CD4-positive, alpha-beta T cell (primary cell): ENCODE data around the gene IL34. TPM values are rescaled to one million over a fixed set of nuclear protein-coding genes. Genes with fewer than 3 reads are reported as not detected.
A peak's percentile ranks its signal among the peaks of the same experiment; 100 is the strongest.

Source experiments
- ATAC-seq: fragments of 200-7000 bp; cut with Tn5 transposase; one replicate; pipeline ENCODE4 v1.10.0; 2022; ENCODE audit warnings: mild to moderate bottlenecking; ENCODE audit not compliant: poor library complexity
- CTCF ChIA-PET: fragments of 350-600 bp; sonication (Branson Sonifier 250); formaldehyde crosslinking; loops from one replicate; lab custom pipeline; 2021; ENCODE audit warnings: antibody characterized with exemption, inconsistent platforms; lab: Charles Lee
- POLR2A ChIA-PET: fragments of 350-600 bp; sonication (Branson Sonifier 250); formaldehyde crosslinking; loops from one replicate; lab custom pipeline; 2021; ENCODE audit warnings: antibody characterized with exemption, inconsistent platforms; lab: Charles Lee
- DNase-seq, 14 experiments: peaks; one replicate each; pipeline ENCODE4 v3.0.0-alpha.2; 2013 to 2020; ENCODE audit warnings: mixed read lengths in 2 of 14
- H3K27ac ChIP-seq, 2 donors: one replicate each; pipeline versions ENCODE4 v1.5.1 to v1.7.0; 2013; ENCODE audit warnings: low read length in 2 of 2, low read depth in 1 of 2, mild to moderate bottlenecking in 1 of 2
- H3K27me3 ChIP-seq, 2 experiments: 1 replicate in 1 of 2; 2 replicates in 1 of 2; pipeline versions ENCODE4 v1.6.1 to v1.7.0; 2013; ENCODE audit warnings: low read length in 2 of 2, control low read depth in 1 of 2, mild to moderate bottlenecking in 1 of 2, moderate library complexity in 1 of 2; ENCODE audit not compliant: insufficient read depth in 2 of 2, control insufficient read depth in 1 of 2
- H3K36me3 ChIP-seq: one replicate; pipeline ENCODE4 v1.6.1; 2013; ENCODE audit warnings: low read length, control low read depth; ENCODE audit not compliant: insufficient read depth
- H3K4me1 ChIP-seq: one replicate; pipeline ENCODE4 v1.6.1; 2013; ENCODE audit warnings: low read length, control low read depth; ENCODE audit not compliant: insufficient read depth
- H3K4me3 ChIP-seq: one replicate; pipeline ENCODE4 v1.5.1; 2013; ENCODE audit warnings: mild to moderate bottlenecking, low read length, moderate library complexity
- H3K9me3 ChIP-seq, 2 experiments: 1 replicate in 1 of 2; 2 replicates in 1 of 2; pipeline versions ENCODE4 v1.6.1 to v1.7.0; 2013; ENCODE audit warnings: low read length in 2 of 2, mild to moderate bottlenecking in 2 of 2, control low read depth in 1 of 2, moderate library complexity in 1 of 2; ENCODE audit not compliant: control insufficient read depth in 1 of 2, insufficient read depth in 1 of 2
- H3K27ac Mint-ChIP-seq: one replicate; pipeline ENCODE4 v1.8.0; 2020; ENCODE audit warnings: mixed read lengths
- H3K27me3 Mint-ChIP-seq: one replicate; pipeline ENCODE4 v1.8.0; 2021; ENCODE audit warnings: mixed read lengths
- H3K36me3 Mint-ChIP-seq: one replicate; pipeline ENCODE4 v1.8.0; 2021; ENCODE audit warnings: low read depth, mixed read lengths
- H3K4me1 Mint-ChIP-seq: one replicate; pipeline ENCODE4 v1.8.0; 2021; ENCODE audit warnings: low read depth, mixed read lengths
- H3K4me3 Mint-ChIP-seq: one replicate; pipeline ENCODE4 v1.8.0; 2020; ENCODE audit warnings: mild to moderate bottlenecking, mixed read lengths
- H3K9me3 Mint-ChIP-seq: one replicate; pipeline ENCODE4 v1.8.0; 2020; ENCODE audit warnings: mixed read lengths
- CTCF ChIP-seq: fragments of 200-600 bp; IDR thresholded peaks from one replicate; pipeline ENCODE4 v1.8.0; 2022; ENCODE audit warnings: antibody characterized with exemption, mild to moderate bottlenecking
- intact Hi-C, 2 experiments: fragments of 100-400 bp; cut with DNase I in 1 of 2; cut with micrococcal nuclease in 1 of 2; formaldehyde crosslinking; loops; one replicate each; pipeline versions ENCODE4 v1.15.1 to v1.9.0; 2023 to 2025; cut with DNase I, micrococcal nuclease
- total RNA-seq, 174 experiments: library from RNA in 2 of 174; stranded (reverse) in 2 of 174; gene quantifications; one replicate each; pipeline ENCODE4 v1.2.3 and lab custom pipeline; 2021 to 2026

The IL34 gene
- total RNA-seq, 2 experiments from 2014 or later, result 0.84 to 0.88 TPM

GRCh38 chr16:70685061-70685937, 38.9 kb downstream of the IL34 start:
- H3K4me3 Mint-ChIP-seq, result peak overlapping the region; percentile 38
- peaks cover 10% of the 10 kb centered on the region for H3K27me3 Mint-ChIP-seq
- POLR2A ChIA-PET, result no interaction called here
- no peaks in the 10 kb centered on the region for H3K4me1 Mint-ChIP-seq
- CTCF ChIA-PET, result no interaction called here
- H3K9me3 Mint-ChIP-seq, result no peaks in the 10 kb centered on the region
- ATAC-seq (peak; percentile 64), DNase-seq (no peak)
- Histone ChIP-seq H3K9me3 (no peaks in the 10 kb centered on the region), H3K27ac (no peak overlapping the region), H3K27me3 (peaks cover 19 to 31% of the 10 kb centered on the region in 2 experiments), H3K4me1 (peaks cover 10% of the 10 kb centered on the region), H3K4me3 (peak overlapping the region; percentile 7), H3K36me3 (no peaks in the 10 kb centered on the region)
- TF ChIP-seq CTCF, result no peak
- no peak overlapping the region for H3K27ac Mint-ChIP-seq
- H3K36me3 Mint-ChIP-seq, result no peaks in the 10 kb centered on the region
- intact Hi-C loops, result no loop called here

GRCh38 chr16:70685938-70686375, 39.6 kb downstream of the IL34 start, which contains the start of gene MTSS2:
MTSS2 (minus strand) TSS chr16:70686053; CDS start chr16:70685791, 262 bp downstream.
- Mint-ChIP-seq H3K9me3 (no peaks in the 10 kb centered on the region), H3K27ac (no peak within 1 kb of the TSS), H3K27me3 (peaks cover 10% of the 10 kb centered on the region), H3K4me3 (peak within 1 kb of the TSS; percentile 78), H3K4me1 (no peaks in the 10 kb centered on the region), H3K36me3 (no peaks in the 10 kb centered on the region)
- no peak within 1 kb of the TSS for H3K27ac ChIP-seq
- CTCF ChIA-PET, result no interaction called here
- DNase-seq (peak in 5 of 14 experiments; percentile 16 to 48 (median 20)), ATAC-seq (peak; percentile 72)
- H3K4me3 ChIP-seq, result peak within 1 kb of the TSS; percentile 7
- no peak for TF ChIP-seq CTCF
- H3K9me3 ChIP-seq, result no peaks in the 10 kb centered on the region
- H3K4me1 ChIP-seq, result peaks cover 10% of the 10 kb centered on the region
- H3K36me3 ChIP-seq, result no peaks in the 10 kb centered on the region
- POLR2A ChIA-PET, result no interaction called here
- intact Hi-C loops, result no loop called here
- H3K27me3 ChIP-seq, result peaks cover 19 to 31% of the 10 kb centered on the region in 2 experiments

GRCh38 chr16:70686376-70687101, 40.2 kb downstream of the IL34 start:
- no peak overlapping the region for H3K27ac ChIP-seq

More at GRCh38 chr16:70686376-70687101, 40.2 kb downstream of the IL34 start:
- Mint-ChIP-seq H3K4me1 (no peaks in the 10 kb centered on the region), H3K9me3 (no peaks in the 10 kb centered on the region), H3K27me3 (peaks cover 10% of the 10 kb centered on the region), H3K4me3 (peak overlapping the region; percentile 78), H3K27ac (no peak overlapping the region), H3K36me3 (no peaks in the 10 kb centered on the region)
- TF ChIP-seq CTCF, result no peak
- ChIA-PET CTCF (no interaction called here), POLR2A (no interaction called here)
- DNase-seq, result no peak
- Histone ChIP-seq H3K36me3 (no peaks in the 10 kb centered on the region), H3K27me3 (peaks cover 19 to 31% of the 10 kb centered on the region in 2 experiments), H3K4me3 (no peak overlapping the region), H3K9me3 (no peaks in the 10 kb centered on the region), H3K4me1 (peaks cover 10% of the 10 kb centered on the region)
- intact Hi-C loops, result no loop called here
- peak; percentile 12 for ATAC-seq
